Kidney (tissue), 14 donors: ENCODE measurements around the gene COL16A1. TPM values are rescaled to one million over a fixed set of nuclear protein-coding genes. Genes with fewer than 3 reads are reported as not detected.

Experiments
- DNase-seq, 5 donors: peaks; one replicate each; pipeline ENCODE4 v3.0.0-alpha.2; 2013 to 2020
- FAIRE-seq: peaks from 2 replicates; lab custom pipeline; 2012; peaks lifted over from hg19 to GRCh38; lab: Jason Lieb, UNC
- H3K27ac ChIP-seq, 2 donors: one replicate each; pipeline ENCODE4 v1.7.0; 2013; ENCODE audit warnings: low read depth in 2 of 2, low read length in 2 of 2, inconsistent platforms in 1 of 2
- H3K27me3 ChIP-seq: one replicate; pipeline ENCODE4 v1.7.1; 2013; ENCODE audit warnings: low read length, inconsistent platforms; ENCODE audit not compliant: control insufficient read depth, insufficient read depth
- H3K36me3 ChIP-seq, 3 donors: one replicate each; pipeline versions ENCODE4 v1.7.0 to v1.7.1; 2013; ENCODE audit warnings: low read length in 3 of 3, control low read depth in 1 of 3, inconsistent platforms in 1 of 3; ENCODE audit not compliant: insufficient read depth in 3 of 3, control insufficient read depth in 2 of 3
- H3K4me1 ChIP-seq, 3 donors: one replicate each; pipeline versions ENCODE4 v1.7.0 to v1.7.1; 2013; ENCODE audit warnings: low read length in 3 of 3, inconsistent platforms in 1 of 3, low read depth in 1 of 3; ENCODE audit not compliant: control insufficient read depth in 2 of 3, insufficient read depth in 2 of 3
- H3K4me3 ChIP-seq, 3 donors: one replicate each; pipeline versions ENCODE4 v1.7.0 to v1.8.1; 2013; ENCODE audit warnings: low read length in 3 of 3, control low read depth in 1 of 3, inconsistent platforms in 1 of 3
- H3K9ac ChIP-seq, 3 donors: one replicate each; pipeline versions ENCODE4 v1.7.0 to v1.7.1; 2013; ENCODE audit warnings: low read length in 3 of 3, control low read depth in 1 of 3, inconsistent platforms in 1 of 3
- H3K9me3 ChIP-seq, 3 donors: one replicate each; pipeline versions ENCODE4 v1.7.0 to v1.7.1; 2013; ENCODE audit warnings: low read length in 3 of 3, control low read depth in 1 of 3, inconsistent platforms in 1 of 3; ENCODE audit not compliant: control insufficient read depth in 2 of 3, insufficient read depth in 1 of 3
- CTCF ChIP-seq: IDR thresholded peaks from 3 replicates; pipeline ENCODE4 v1.5.1; 2012; ENCODE audit warnings: mild to moderate bottlenecking, moderate library complexity, borderline replicate concordance; ENCODE audit not compliant: insufficient read depth; ENCODE audit errors: extremely low read depth
- intact Hi-C: fragments of 100-400 bp; cut with DNase I; formaldehyde crosslinking; loops from one replicate; pipeline ENCODE4 v1.11.1; 2022
- polyA plus RNA-seq: library from polyadenylated mRNA; stranded (reverse); fragments of 350-450 nt; fragmentation: Illumina TruSeq; extraction: RNeasy Lipid Tissue Mini Kit (QIAGEN cat#74804); gene quantifications from one replicate; pipeline ENCODE4 v1.2.3, GENCODE V29; 2014; ENCODE audit warnings: low read depth, low replicate concordance; ENCODE audit not compliant: insufficient read depth
- total RNA-seq: library from RNA; stranded (reverse); fragmentation: NEBNext Ultra II Directional; extraction: Animal tissue kit (Norgen Biotek cat#: 25700); gene quantifications from one replicate; pipeline ENCODE4 v1.2.1, GENCODE V29; 2021
- donor health status: control.
- donor health status: control.
- donor health status: control.
- donor health status: control.
- donor health status: control.
- donor health status: DM: yes; HTN: yes; CAD: no.
- donor health status: Normal renal cell carcinoma (clear cell type).

COL16A1 gene
- total and polyA plus RNA-seq, 2 donors from 2014 or later: 9.2 to 29.0 TPM

- H3K27me3 ChIP-seq: no peaks in the 10 kb centered on the region
Measured at GRCh38 chr1:31730336-31731048, 26.7 kb upstream of the COL16A1 start.

GRCh38 chr1:31727849-31728248 lies 24.0 kb upstream of the COL16A1 start:
- no peaks in the 10 kb centered on the region for H3K9me3 ChIP-seq
- H3K27me3 ChIP-seq: no peaks in the 10 kb centered on the region
- H3K9ac ChIP-seq: no peak overlapping the region
- FAIRE-seq: no peak
- H3K36me3 ChIP-seq: no peaks in the 10 kb centered on the region
- H3K27ac ChIP-seq: no peak overlapping the region
- H3K4me1 ChIP-seq: peaks cover 0 to 2% (median 0%) of the 10 kb centered on the region in 3 donors
- no peak for TF ChIP-seq CTCF
- no peak for DNase-seq
- intact Hi-C loops: no loop called here
- no peak overlapping the region for H3K4me3 ChIP-seq

More at GRCh38 chr1:31730336-31731048, 26.7 kb upstream of the COL16A1 start:
- H3K4me3 ChIP-seq: no peak overlapping the region
- FAIRE-seq (no peak), DNase-seq (no peak)
- no peak for TF ChIP-seq CTCF
- peaks cover 0 to under 1% (median 0%) of the 10 kb centered on the region in 3 donors for H3K4me1 ChIP-seq
- no peaks in the 10 kb centered on the region for H3K36me3 ChIP-seq
- H3K27ac ChIP-seq: no peak overlapping the region
- intact Hi-C loops: no loop called here
- H3K9ac ChIP-seq: no peak overlapping the region
- no peaks in the 10 kb centered on the region for H3K9me3 ChIP-seq

- no peak for DNase-seq
- intact Hi-C loops: no loop called here
- no peak overlapping the region for H3K27ac ChIP-seq
- no peak for TF ChIP-seq CTCF
- H3K9me3 ChIP-seq: no peaks in the 10 kb centered on the region
- H3K27me3 ChIP-seq: no peaks in the 10 kb centered on the region
- H3K9ac ChIP-seq: no peak overlapping the region
- H3K36me3 ChIP-seq: no peaks in the 10 kb centered on the region
- no peak overlapping the region for H3K4me3 ChIP-seq
- FAIRE-seq: no peak
- H3K4me1 ChIP-seq: peaks cover 0 to 2% (median 0%) of the 10 kb centered on the region in 3 donors
Measured at GRCh38 chr1:31727195-31727594, 23.4 kb upstream of the COL16A1 start.
